EH (cell line): ENCODE data around the gene C14orf180.
"Not testable (repeated sequence)": the region's sequence is repeated elsewhere in the genome, so short reads cannot be mapped to it uniquely, and the experiment has no call there.

Experiments used
- DNase-seq: peaks from one replicate; pipeline ENCODE4 v3.0.0-alpha.2; 2015; ENCODE audit warnings: low read depth

Gene C14orf180

GRCh38 chr14:104614126-104614812, 34.7 kb downstream of the C14orf180 start:
- DNase-seq: no peak

- no peak for DNase-seq
Observed at GRCh38 chr14:104624939-104625338, 45.4 kb downstream of the C14orf180 start.

- no peak for DNase-seq
Observed at GRCh38 chr14:104632781-104633180, 53.2 kb downstream of the C14orf180 start.

GRCh38 chr14:104633276-104634137, 53.9 kb downstream of the C14orf180 start:
- no peak for DNase-seq

- DNase-seq: no peak
Observed at GRCh38 chr14:104634138-104634760, 54.7 kb downstream of the C14orf180 start.

- no peak for DNase-seq
Observed at GRCh38 chr14:104634886-104635570, 55.5 kb downstream of the C14orf180 start.

- no peak for DNase-seq
Observed at GRCh38 chr14:104635717-104636116, 56.2 kb downstream of the C14orf180 start.

- no peak for DNase-seq
Observed at GRCh38 chr14:104636131-104636530, 56.6 kb downstream of the C14orf180 start.

- not testable (repeated sequence) for DNase-seq
Observed at GRCh38 chr14:104636846-104637545, 57.4 kb downstream of the C14orf180 start.

GRCh38 chr14:104637546-104638003, 58.0 kb downstream of the C14orf180 start:
- DNase-seq: no peak

- DNase-seq: no peak
Observed at GRCh38 chr14:104638190-104638589, 58.6 kb downstream of the C14orf180 start.

GRCh38 chr14:104638927-104639450, 59.4 kb downstream of the C14orf180 start:
- DNase-seq: no peak

GRCh38 chr14:104639471-104639870, 59.9 kb downstream of the C14orf180 start:
- DNase-seq: no peak
